ENCODE data around the gene ZNF618.

Gene ZNF618

DNA sequence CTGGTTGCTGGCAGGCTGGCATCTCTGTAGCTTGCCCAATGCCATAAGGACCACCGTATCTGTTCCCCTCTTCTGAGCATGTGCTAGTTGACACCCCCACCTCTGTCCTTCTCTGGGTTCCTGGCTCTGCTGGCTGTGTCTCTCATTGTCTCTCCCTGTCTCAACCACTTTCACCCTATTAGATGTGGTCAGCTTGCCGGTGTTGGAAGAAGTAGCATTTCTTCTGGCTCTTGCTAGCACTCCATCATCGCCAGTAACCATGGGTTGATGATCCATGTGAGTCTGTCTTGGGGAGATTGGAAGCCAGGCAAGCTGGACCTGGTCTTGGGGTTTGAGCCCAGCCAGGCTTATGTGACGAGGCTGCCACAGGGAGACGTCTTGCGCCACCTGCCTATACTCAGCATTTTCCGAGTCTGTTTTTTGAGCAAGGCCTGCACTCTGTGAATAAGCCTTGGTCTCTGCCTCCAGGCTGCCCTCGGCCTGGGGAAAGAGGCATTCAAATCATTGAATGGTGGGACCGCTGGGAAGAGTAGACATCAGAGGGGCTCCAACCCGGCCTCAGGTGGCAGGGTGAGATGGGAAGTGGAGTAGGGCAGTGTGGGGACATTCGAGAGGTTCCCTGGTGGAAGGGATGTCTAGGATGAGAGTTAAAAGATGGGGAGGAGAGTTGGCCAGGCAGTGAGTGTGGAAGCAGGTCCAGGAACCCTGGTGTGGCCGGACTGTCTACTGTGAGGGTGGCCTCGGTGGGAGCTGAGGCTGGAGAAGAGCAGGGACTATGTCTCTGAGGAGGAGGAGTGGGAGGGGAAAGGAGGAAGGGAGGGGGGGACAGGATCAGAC, 74.3 kb downstream of the ZNF618 start:
- H3K4me3 ChIP-seq (replicated peaks; ENCODE audit: low read depth, low read length): no peak overlapping the region
- TF ChIP-seq, protein P1, sequence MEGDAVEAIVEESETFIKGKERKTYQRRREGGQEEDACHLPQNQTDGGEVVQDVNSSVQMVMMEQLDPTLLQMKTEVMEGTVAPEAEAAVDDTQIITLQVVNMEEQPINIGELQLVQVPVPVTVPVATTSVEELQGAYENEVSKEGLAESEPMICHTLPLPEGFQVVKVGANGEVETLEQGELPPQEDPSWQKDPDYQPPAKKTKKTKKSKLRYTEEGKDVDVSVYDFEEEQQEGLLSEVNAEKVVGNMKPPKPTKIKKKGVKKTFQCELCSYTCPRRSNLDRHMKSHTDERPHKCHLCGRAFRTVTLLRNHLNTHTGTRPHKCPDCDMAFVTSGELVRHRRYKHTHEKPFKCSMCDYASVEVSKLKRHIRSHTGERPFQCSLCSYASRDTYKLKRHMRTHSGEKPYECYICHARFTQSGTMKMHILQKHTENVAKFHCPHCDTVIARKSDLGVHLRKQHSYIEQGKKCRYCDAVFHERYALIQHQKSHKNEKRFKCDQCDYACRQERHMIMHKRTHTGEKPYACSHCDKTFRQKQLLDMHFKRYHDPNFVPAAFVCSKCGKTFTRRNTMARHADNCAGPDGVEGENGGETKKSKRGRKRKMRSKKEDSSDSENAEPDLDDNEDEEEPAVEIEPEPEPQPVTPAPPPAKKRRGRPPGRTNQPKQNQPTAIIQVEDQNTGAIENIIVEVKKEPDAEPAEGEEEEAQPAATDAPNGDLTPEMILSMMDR (IDR thresholded peaks at IDR 0.05; ENCODE audit: low read depth, low read length, missing control alignments): no peak
- DNase-seq (ENCODE audit: extremely low read depth, low read depth): no peak

DNA sequence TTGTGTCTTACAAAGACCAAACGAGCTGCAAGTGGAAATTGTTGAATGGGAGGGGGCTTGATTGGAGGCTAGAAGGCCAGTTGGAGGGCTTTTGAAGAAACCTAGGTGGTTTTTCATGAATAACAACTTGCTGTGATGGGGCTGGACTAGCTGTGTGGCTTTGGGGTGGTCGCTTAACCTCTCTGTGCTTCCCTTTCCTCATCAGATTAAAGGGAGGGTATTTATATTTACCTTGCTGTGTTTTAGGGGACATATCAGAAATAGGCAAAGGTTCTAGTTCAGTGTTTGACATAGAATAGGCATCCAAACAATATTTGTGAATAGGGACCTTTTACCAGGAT, 74.9 kb downstream of the ZNF618 start:
- TF ChIP-seq, protein P1 (IDR thresholded peaks at IDR 0.05; ENCODE audit: low read depth, low read length, missing control alignments): no peak
- no peak overlapping the region for H3K4me3 ChIP-seq (replicated peaks; ENCODE audit: low read depth, low read length)
- DNase-seq (ENCODE audit: extremely low read depth, low read depth): no peak

DNA sequence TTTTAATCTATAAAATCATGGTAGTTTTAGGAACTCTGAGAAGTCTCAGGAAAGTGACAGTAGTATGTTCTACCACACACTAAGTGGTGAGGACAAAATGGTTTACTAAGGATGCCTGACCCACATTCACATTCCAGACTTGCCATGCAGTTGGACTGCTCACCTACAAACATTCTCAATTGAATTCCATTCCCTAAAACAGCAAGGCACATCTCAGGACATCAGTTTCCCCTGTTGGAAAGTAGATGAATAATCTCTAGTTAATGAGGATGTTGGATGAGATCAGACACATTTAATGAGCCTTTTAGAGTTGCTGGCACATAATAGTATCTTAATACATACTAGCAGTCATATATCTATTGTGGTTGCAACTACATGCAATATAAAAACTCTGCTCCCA, 76.6 kb downstream of the ZNF618 start:
- no peak overlapping the region for H3K4me3 ChIP-seq (replicated peaks; ENCODE audit: low read depth, low read length)
- no peak for DNase-seq (ENCODE audit: extremely low read depth, low read depth)
- TF ChIP-seq, protein P1 (IDR thresholded peaks at IDR 0.05; ENCODE audit: low read depth, low read length, missing control alignments): no peak

GRCh38 chr9:113953531-113953930, 77.4 kb downstream of the ZNF618 start:
- DNase-seq (ENCODE audit: extremely low read depth, low read depth): no peak
- TF ChIP-seq, protein P1 (IDR thresholded peaks at IDR 0.05; ENCODE audit: low read depth, low read length, missing control alignments): no peak
- no peak overlapping the region for H3K4me3 ChIP-seq (replicated peaks; ENCODE audit: low read depth, low read length)

GRCh38 chr9:113954591-113954990, 78.5 kb downstream of the ZNF618 start:
- TF ChIP-seq, protein P1 (IDR thresholded peaks at IDR 0.05; ENCODE audit: low read depth, low read length, missing control alignments): no peak
- DNase-seq (ENCODE audit: extremely low read depth, low read depth): no peak

GRCh38 chr9:113955076-113955752, 79.1 kb downstream of the ZNF618 start:
- TF ChIP-seq, protein P1 (IDR thresholded peaks at IDR 0.05; ENCODE audit: low read depth, low read length, missing control alignments): no peak
- H3K4me3 ChIP-seq (replicated peaks; ENCODE audit: low read depth, low read length): no peak overlapping the region
- DNase-seq (ENCODE audit: extremely low read depth, low read depth): peak; percentile 37

More at GRCh38 chr9:113954591-113954990, 78.5 kb downstream of the ZNF618 start:
- H3K4me3 ChIP-seq (replicated peaks; ENCODE audit: low read depth, low read length): no peak overlapping the region
